Gastrocnemius medialis (tissue), 4 donors: ENCODE data around the gene APBB1.

Source experiments
- CTCF ChIP-seq, 5 experiments: fragments of 450-650 bp in 3 of 5; fragments of 200-600 bp in 2 of 5; sonication (generic) in 2 of 5; IDR thresholded peaks in 4 of 5; conservative IDR thresholded peaks in 1 of 5; 1 replicate in 4 of 5; 2 replicates in 1 of 5; pipeline ENCODE4 v1.5.1; 2016 to 2019; ENCODE audit warnings: antibody characterized with exemption in 5 of 5, mild to moderate bottlenecking in 3 of 5, moderate library complexity in 3 of 5
- POLR2A ChIP-seq, 2 donors: fragments of 450-650 bp; IDR thresholded peaks; one replicate each; pipeline ENCODE4 v1.6.1; 2017; ENCODE audit warnings: antibody characterized with exemption in 2 of 2, mild to moderate bottlenecking in 2 of 2, moderate library complexity in 2 of 2

GRCh38 chr11:6419009-6419631 lies at the start of gene APBB1:
- TF ChIP-seq CTCF (IDR thresholded peaks at IDR 0.05 in 4 of 5, conservative IDR thresholded peaks at IDR 0.05 in 1 of 5) (peak in 1 of 5 experiments; percentile 6), POLR2A (IDR thresholded peaks at IDR 0.05) (peak; percentile 42 to 48)
